Right cardiac atrium (tissue), 5 donors: ENCODE results near the gene NBAS. TPM values are rescaled to one million over a fixed set of nuclear protein-coding genes. Genes with fewer than 3 reads are reported as not detected.

Experiments
- ATAC-seq, 2 donors: fragments of 200-7000 bp; cut with Tn5 transposase; one replicate each; pipeline versions ENCODE4 v1.8.0 to v1.9.1; 2020; ENCODE audit warnings: moderate library complexity in 2 of 2, mild to moderate bottlenecking in 1 of 2
- DNase-seq, 3 donors: peaks; one replicate each; pipeline ENCODE4 v3.0.0-alpha.2; 2020
- H3K27ac ChIP-seq: one replicate; pipeline ENCODE4 v1.5.1; 2013; ENCODE audit warnings: mild to moderate bottlenecking, low read length, control low read depth, moderate library complexity
- H3K27me3 ChIP-seq: one replicate; pipeline ENCODE4 v1.6.1; 2013; ENCODE audit not compliant: control insufficient read depth, insufficient read depth
- H3K4me1 ChIP-seq: one replicate; pipeline ENCODE4 v1.6.1; 2013; ENCODE audit warnings: low read length; ENCODE audit not compliant: control insufficient read depth, insufficient read depth
- H3K4me3 ChIP-seq: one replicate; pipeline ENCODE4 v1.5.1; 2013; ENCODE audit warnings: low read length, control low read depth
- H3K9me3 ChIP-seq: one replicate; pipeline ENCODE4 v1.6.1; 2013; ENCODE audit warnings: low read length; ENCODE audit not compliant: control insufficient read depth
- WGBS: extraction: QIAGEN DNeasy Blood & Tissue Kit; methylation state at CpG from one replicate; pipeline ENCODE4 v1.1.7; 2013; 5-methylcytosine and 5-hydroxymethylcytosine counted together
- intact Hi-C, 4 donors: fragments of 100-400 bp; cut with DNase I; formaldehyde crosslinking; loops; one replicate each; pipeline versions ENCODE4 v1.11.0 to v1.14.0; 2022 to 2023
- polyA plus RNA-seq: library from polyadenylated mRNA; stranded (reverse); fragments of 200-250 nt; gene quantifications from one replicate; pipeline ENCODE4 v1.2.3, GENCODE V29; 2013
- total RNA-seq, 4 donors: library from RNA; stranded (reverse); fragmentation: NEBNext Ultra II Directional; extraction: Animal tissue kit (Norgen Biotek cat#: 25700); gene quantifications; one replicate each; pipeline ENCODE4 v1.2.1, GENCODE V29; 2021
- donor health status: healthy with polysubstance abuse.
- donor health status: DM: no; HTN: yes; CAD: no.
- donor health status: DM: no; HTN: no; CAD: no.
- donor health status: DM: no; HTN: yes; CAD: no; lungs with severe emphysema.
- donor health status: DM: yes; HTN: yes; CAD: no.

The NBAS gene
- total and polyA plus RNA-seq, 5 donors: 22.4 to 59.4 (median 52.9) TPM

DNA sequence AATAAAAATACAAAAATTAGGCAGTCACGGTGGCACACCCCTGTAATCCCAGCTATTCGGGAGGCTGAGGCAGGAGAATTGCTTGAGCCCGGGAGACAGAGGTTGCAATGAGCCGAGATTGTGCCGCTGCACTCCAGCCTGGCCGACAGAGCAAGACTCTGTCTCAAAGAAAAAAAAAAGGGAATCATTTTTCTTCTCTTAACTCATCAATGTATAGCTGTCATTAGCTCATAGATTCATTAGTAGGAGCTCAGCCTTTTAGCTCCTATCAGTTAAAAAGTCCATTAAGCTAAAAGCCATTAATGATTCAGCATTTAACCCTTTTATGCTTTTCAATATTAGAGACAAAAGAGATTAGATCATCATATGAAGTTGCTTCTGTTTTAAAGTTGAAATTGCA is 5.8 kb upstream of the NBAS start:
- H3K4me1 ChIP-seq: no peaks in the 10 kb centered on the region
- 80% methylated on average over 6 of the region's 6 CpGs for WGBS
- H3K27ac ChIP-seq: no peak overlapping the region
- no peak for ATAC-seq
- intact Hi-C loops: no loop called here
- H3K9me3 ChIP-seq: no peaks in the 10 kb centered on the region
- no peak overlapping the region for H3K4me3 ChIP-seq
- H3K27me3 ChIP-seq: no peaks in the 10 kb centered on the region
- DNase-seq: no peak

DNA sequence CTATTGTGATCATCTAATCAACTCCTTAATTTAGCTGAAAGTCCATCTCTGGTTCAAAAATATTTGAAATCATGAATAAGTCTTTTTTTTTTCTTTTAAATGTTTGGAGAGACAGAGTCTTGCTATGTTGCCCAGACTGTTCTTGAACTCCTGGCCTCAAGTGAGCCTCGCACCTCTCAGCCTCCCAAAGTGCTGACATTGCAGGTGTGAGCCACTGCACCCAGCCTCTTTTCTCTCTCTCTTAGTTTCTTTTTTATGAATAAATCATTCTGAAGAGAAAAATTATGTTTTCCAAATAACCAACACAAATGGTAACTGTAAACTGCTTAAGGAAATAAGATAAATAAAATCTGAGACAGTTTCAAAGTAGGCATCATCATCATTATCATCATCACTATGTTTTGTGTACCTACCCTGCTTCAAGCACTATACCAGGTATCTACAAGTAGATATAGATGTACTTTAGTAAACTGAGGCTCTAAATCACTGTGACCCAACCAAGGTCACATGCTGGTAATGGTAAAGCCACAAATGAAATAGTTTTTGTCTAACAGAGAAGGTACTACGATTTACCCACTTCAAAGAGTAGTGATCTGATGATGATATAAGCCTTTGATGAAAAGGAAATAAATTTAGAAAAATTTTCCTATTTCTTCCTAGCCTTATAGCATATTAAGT is 5.0 kb upstream of the NBAS start:
- DNase-seq (no peak), ATAC-seq (no peak)
- H3K4me3 ChIP-seq: no peak overlapping the region
- WGBS: 43% methylated on average over 2 of the region's 2 CpGs
- no peaks in the 10 kb centered on the region for H3K27me3 ChIP-seq
- H3K9me3 ChIP-seq: no peaks in the 10 kb centered on the region
- intact Hi-C loops: no loop called here
- no peaks in the 10 kb centered on the region for H3K4me1 ChIP-seq
- H3K27ac ChIP-seq: no peak overlapping the region

DNA sequence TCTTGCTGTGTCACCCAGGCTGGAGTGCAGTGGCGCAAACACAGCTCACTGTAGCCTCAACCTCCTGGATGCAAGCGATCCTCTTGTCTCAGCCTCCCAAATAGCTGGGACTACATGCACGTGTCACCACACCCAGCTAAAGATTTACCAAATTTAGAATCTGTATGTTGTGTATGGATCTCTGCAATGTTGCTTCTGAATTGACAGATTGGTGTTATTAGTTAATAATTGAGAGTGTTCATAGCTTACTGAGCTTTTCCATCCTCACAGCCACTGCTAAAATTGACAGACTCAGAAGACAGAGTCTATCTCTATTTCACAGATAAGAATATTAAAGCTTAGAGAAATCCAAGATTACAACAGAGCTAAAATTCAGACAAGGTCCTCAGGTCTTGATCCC is 4.3 kb upstream of the NBAS start:
- Histone ChIP-seq H3K27me3 (no peaks in the 10 kb centered on the region), H3K9me3 (no peaks in the 10 kb centered on the region), H3K27ac (no peak overlapping the region), H3K4me1 (no peaks in the 10 kb centered on the region), H3K4me3 (no peak overlapping the region)
- WGBS: 84% methylated on average over 3 of the region's 3 CpGs
- intact Hi-C loops: no loop called here
- ATAC-seq (no peak), DNase-seq (no peak)

DNA sequence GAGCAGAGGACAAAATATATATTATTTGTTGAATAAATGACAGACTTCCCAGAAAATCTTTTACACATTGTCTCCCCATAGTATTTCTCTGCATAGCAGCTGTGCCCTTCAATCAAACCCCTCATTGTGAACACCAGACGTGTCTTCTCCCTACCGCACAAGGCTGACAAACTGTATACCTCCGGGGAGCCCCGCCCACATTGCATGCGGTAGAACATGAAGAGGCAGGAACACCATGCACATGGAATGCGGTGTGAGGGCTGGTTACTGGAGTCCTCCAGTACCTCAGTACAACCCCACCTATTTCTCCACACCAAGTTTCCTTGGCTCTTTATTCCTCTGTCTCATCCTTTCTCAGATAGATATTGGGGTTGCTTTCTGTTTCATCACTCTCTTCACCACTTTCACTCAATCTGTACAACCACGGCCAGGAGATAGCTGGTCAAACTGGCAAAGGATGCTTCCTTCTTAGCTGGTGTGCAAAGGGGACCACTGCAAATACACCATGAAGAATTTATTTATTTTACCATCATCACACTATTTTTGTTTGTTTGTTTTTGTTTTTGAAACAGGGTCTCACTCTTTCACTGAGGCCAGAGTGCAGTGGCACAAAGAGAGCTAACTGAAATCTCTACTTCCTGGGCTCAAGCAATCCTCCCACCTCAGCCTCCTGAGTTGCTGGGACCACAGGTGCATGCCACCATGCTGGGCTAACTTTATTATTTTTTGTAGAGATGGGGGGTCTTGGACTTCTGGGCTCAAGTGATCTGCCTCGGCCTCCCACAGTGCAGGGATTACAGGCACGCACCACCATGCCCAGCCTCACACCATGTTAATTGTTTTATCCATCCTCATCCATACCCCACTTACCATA is 2.3 kb upstream of the NBAS start:
- DNase-seq: no peak
- no peak overlapping the region for H3K4me3 ChIP-seq
- no peak overlapping the region for H3K27ac ChIP-seq
- no peaks in the 10 kb centered on the region for H3K9me3 ChIP-seq
- H3K27me3 ChIP-seq: no peaks in the 10 kb centered on the region
- intact Hi-C loops: no loop called here
- no peaks in the 10 kb centered on the region for H3K4me1 ChIP-seq
- ATAC-seq: no peak
- WGBS: 78% methylated on average over 9 of the region's 9 CpGs

DNA sequence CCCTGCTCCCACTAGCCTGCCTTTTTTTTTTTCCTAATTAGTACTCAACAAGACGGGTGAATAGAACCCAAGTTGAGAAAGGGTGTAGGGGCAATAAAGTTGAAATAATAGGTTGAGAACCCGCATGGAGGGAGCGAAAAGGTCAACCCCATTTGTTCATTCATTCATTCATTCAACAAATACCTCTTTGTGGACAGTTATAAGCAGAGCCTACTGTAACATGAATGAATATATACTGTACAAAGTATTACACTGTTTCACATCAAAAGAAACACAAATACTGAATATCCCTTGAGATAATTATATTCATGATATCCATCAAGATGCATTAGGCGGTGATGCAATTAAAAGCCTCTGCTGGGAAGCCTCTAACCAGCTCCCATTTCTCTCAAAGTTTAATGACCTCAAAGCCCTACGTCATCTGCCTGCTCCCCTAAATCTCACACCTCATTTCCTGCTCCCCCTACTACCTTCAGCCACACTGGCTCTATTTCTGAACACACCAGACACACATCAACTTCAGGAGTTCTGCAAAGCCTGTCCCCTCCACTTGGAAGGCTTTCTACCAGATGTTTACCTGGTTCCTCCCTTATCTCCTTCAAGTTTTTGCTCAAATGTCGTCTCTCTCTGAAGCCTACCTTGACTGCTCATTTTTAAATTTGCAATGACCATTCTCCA is 1.4 kb upstream of the NBAS start:
- 74% methylated on average over 6 of the region's 6 CpGs for WGBS

DNA sequence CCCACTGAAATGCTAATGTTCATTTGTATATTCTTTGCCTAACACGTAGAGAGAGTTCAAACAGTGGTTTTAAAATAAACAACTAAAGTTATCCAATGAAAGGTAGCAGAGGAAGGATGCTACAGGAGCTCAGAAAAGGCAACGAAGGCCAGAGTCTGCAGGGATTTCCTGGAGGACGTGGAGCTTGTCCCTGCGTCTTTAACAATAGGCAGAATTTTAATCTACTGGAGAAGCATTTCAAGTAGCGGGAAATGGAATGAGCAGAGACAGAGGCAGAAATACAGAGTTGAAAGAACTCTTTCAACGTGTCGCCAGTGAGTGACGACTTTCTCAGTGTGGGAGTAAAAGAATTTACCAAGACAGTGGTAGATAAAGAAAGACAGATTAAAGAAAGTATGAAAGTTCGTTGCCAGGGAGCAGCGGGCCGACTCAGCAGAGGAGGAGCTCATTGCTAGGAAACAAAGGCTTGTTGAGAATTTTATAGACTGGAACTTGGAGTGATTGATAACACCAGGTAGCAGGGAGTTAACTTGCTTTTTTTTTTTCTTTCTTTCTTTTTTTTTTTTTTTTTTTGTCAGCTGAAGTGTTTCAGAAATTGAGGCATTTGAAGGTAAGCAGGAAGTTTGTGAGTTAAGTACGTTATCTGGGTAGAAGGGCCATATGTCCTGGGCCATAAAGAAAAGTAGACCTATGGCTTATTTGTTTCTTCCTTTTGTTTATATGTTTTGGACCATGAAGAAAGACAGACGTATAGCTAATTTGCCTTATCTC is 625 bp upstream of the NBAS start:
- peak in 1 of 3 donors; percentile 50 for DNase-seq
- H3K4me3 ChIP-seq: peak overlapping the region; percentile 56
- peak overlapping the region; percentile 20 for H3K27ac ChIP-seq
- peak; percentile 62 to 67 for ATAC-seq
- H3K4me1 ChIP-seq: peaks cover 2% of the 10 kb centered on the region
- no peaks in the 10 kb centered on the region for H3K9me3 ChIP-seq
- H3K27me3 ChIP-seq: no peaks in the 10 kb centered on the region
- intact Hi-C loops: no loop called here
- WGBS: 4% methylated on average over 13 of the region's 13 CpGs

More for the DNA sequence above, 1.4 kb upstream of the NBAS start:
- Histone ChIP-seq H3K4me3 (peak overlapping the region; percentile 56), H3K4me1 (peaks cover 2% of the 10 kb centered on the region), H3K9me3 (no peaks in the 10 kb centered on the region), H3K27me3 (no peaks in the 10 kb centered on the region), H3K27ac (no peak overlapping the region)
- ATAC-seq: no peak
- intact Hi-C loops: no loop called here
- DNase-seq: no peak

DNA sequence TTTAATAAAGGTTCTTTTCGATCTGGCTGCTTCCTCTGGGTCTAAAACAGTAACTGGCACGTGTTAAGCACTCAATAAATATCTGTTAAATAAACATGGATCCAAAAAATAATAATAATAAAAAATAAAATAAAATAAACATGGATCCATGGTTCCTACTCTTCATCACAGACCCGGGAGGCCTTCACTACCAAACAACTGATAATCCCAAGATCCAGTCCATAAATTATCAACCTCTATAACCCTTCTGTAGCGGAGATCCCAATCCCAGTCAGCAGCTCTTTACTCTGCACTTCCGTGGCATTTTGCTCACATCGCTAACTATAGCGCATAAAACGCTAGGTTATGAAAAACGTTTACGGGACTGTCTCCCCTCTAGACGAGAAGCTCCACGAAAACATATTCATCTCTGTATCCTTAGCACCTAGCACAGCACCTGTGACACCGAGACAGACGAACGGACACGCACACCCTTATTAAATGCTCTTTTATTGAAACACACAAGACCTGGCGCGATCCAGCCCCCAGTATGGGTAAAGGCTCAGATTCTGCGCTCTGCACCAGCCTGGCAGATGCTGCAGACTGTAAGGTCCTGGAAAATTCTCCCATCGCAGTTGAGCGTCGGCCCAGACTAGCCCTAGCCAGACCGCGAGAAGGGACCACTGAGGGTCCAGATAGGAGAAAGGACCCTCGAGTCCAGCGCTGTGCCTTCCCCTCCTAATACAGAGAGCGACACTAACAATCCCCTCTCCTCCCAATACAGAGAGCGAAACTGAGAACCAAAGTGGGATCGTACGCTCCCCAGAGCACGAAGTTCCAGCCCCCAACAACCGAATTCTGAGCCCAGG is 770 bp downstream of the NBAS start:
- 1% methylated on average over 32 of the region's 32 CpGs for WGBS

DNA sequence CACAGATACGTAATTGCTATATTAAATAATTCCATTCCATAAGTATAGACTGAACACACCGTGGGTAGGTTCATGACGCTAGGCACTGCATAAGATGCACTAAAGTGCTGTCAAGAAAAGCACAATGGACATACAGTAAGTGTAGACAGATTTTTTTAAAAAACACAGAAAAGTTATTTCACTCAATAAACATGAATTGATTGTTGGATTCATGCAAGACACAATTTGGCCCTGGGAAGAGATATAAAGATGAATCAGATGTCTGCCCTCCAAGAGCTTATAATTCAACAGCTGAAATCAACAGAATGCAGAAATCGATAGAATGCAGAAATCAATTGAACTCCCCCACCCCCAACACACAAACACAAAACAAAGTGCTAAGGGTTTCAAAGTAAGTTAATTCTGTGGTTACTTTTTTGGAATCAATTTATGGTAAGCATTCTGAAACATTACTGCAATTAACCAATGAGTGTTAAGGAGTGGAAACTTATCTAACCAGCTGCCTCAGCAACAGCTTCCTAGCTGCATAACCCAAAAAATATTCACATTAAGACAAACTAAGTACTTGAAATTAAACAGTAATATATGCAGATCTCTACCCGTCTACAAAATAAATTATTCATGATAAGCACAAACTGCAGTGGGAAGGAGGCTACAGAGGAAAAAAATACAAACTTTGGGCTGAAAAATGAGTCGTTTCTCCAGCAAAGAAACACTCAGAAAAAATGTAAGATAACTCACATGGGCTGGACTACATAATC is 1.6 kb downstream of the NBAS start:
- DNase-seq (no peak), ATAC-seq (no peak)
- Histone ChIP-seq H3K4me3 (peak overlapping the region; percentile 56), H3K9me3 (no peaks in the 10 kb centered on the region), H3K27ac (no peak overlapping the region), H3K27me3 (no peaks in the 10 kb centered on the region), H3K4me1 (peaks cover 2% of the 10 kb centered on the region)
- WGBS: 71% methylated on average over 6 of the region's 6 CpGs
- intact Hi-C loops: no loop called here

More for the DNA sequence above, 770 bp downstream of the NBAS start:
- DNase-seq: peak in 1 of 3 donors; percentile 36
- peak; percentile 43 to 49 for ATAC-seq
- Histone ChIP-seq H3K4me3 (peak overlapping the region; percentile 56), H3K9me3 (no peaks in the 10 kb centered on the region), H3K27ac (no peak overlapping the region), H3K27me3 (no peaks in the 10 kb centered on the region), H3K4me1 (peaks cover 2% of the 10 kb centered on the region)
- intact Hi-C loops: no loop called here

DNA sequence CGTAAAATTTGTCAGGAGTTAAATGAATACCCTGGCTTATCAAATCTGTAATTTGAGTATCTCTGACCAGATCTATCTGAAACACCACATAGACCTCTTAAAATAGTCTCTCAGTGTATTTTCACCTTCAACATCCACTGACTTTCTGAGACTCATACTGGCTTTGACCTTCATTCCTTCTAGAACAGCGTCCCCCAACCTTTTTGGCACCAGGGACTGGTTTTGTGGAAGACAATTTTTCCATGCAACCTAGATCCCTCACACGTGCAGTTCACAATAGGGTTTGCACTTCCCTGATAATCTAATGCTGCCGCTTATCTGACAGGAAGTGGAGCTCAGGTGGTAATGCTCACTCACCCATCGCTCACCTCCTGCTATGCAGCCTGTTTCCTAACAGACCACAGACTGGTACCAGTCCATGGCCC is 3.2 kb downstream of the NBAS start:
- intact Hi-C loops: no loop called here
- no peak for ATAC-seq
- WGBS: 56% methylated on average over 5 of the region's 5 CpGs

More for the DNA sequence above, 3.2 kb downstream of the NBAS start:
- H3K27me3 ChIP-seq: no peaks in the 10 kb centered on the region
- no peak for DNase-seq
- H3K4me1 ChIP-seq: peaks cover 2% of the 10 kb centered on the region
- H3K4me3 ChIP-seq: no peak overlapping the region
- no peak overlapping the region for H3K27ac ChIP-seq
- H3K9me3 ChIP-seq: no peaks in the 10 kb centered on the region
